ENCODE results near the gene TXNDC2. TPM values are rescaled to one million over a fixed set of nuclear protein-coding genes. Genes with fewer than 3 reads are reported as not detected.

TXNDC2 gene
- total and polyA plus RNA-seq, 9 of the 15 experiments (the other 6 are each of a cell fraction or from before 2014, with no cell fraction given), result 1.2 to 4.9 (median 2.3) TPM

- TF ChIP-seq ELK3 (CRISPR knock-in tag; IDR thresholded peaks at IDR 0.05), result no peak
- no peak for TF ChIP-seq ZNF354B (CRISPR knock-in tag; IDR thresholded peaks at IDR 0.05)
- TF ChIP-seq, protein P1, sequence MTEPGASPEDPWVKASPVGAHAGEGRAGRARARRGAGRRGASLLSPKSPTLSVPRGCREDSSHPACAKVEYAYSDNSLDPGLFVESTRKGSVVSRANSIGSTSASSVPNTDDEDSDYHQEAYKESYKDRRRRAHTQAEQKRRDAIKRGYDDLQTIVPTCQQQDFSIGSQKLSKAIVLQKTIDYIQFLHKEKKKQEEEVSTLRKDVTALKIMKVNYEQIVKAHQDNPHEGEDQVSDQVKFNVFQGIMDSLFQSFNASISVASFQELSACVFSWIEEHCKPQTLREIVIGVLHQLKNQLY (CRISPR knock-in tag; conservative IDR thresholded peaks at IDR 0.05), result no peak
- TF ChIP-seq ZC3H8 (IDR thresholded peaks at IDR 0.05), result no peak
- TF ChIP-seq BRD9 (IDR thresholded peaks at IDR 0.05; ENCODE audit: low read depth, partially characterized antibody), result no peak
- TF ChIP-seq, protein P2, sequence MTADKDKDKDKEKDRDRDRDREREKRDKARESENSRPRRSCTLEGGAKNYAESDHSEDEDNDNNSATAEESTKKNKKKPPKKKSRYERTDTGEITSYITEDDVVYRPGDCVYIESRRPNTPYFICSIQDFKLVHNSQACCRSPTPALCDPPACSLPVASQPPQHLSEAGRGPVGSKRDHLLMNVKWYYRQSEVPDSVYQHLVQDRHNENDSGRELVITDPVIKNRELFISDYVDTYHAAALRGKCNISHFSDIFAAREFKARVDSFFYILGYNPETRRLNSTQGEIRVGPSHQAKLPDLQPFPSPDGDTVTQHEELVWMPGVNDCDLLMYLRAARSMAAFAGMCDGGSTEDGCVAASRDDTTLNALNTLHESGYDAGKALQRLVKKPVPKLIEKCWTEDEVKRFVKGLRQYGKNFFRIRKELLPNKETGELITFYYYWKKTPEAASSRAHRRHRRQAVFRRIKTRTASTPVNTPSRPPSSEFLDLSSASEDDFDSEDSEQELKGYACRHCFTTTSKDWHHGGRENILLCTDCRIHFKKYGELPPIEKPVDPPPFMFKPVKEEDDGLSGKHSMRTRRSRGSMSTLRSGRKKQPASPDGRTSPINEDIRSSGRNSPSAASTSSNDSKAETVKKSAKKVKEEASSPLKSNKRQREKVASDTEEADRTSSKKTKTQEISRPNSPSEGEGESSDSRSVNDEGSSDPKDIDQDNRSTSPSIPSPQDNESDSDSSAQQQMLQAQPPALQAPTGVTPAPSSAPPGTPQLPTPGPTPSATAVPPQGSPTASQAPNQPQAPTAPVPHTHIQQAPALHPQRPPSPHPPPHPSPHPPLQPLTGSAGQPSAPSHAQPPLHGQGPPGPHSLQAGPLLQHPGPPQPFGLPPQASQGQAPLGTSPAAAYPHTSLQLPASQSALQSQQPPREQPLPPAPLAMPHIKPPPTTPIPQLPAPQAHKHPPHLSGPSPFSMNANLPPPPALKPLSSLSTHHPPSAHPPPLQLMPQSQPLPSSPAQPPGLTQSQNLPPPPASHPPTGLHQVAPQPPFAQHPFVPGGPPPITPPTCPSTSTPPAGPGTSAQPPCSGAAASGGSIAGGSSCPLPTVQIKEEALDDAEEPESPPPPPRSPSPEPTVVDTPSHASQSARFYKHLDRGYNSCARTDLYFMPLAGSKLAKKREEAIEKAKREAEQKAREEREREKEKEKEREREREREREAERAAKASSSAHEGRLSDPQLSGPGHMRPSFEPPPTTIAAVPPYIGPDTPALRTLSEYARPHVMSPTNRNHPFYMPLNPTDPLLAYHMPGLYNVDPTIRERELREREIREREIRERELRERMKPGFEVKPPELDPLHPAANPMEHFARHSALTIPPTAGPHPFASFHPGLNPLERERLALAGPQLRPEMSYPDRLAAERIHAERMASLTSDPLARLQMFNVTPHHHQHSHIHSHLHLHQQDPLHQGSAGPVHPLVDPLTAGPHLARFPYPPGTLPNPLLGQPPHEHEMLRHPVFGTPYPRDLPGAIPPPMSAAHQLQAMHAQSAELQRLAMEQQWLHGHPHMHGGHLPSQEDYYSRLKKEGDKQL (CRISPR knock-in tag; IDR thresholded peaks at IDR 0.05; ENCODE audit: borderline replicate concordance), result no peak
- no peak for TF ChIP-seq CHD2 (IDR thresholded peaks at IDR 0.05; ENCODE audit: low read depth, low read length)
- no peak for TF ChIP-seq ZNF347 (CRISPR knock-in tag; IDR thresholded peaks at IDR 0.05; ENCODE audit: low read depth)
- TF ChIP-seq NR4A1 (CRISPR knock-in tag; IDR thresholded peaks at IDR 0.05), result no peak
- TF ChIP-seq NR4A1 (tag; IDR thresholded peaks at IDR 0.05), result no peak
- TF ChIP-seq NBN (IDR thresholded peaks at IDR 0.05; ENCODE audit: low read depth), result no peak
- no peak for TF ChIP-seq FIP1L1 (IDR thresholded peaks at IDR 0.05; ENCODE audit: low read depth, low read length, poor library complexity, severe bottlenecking)
- TF ChIP-seq RBM15 (IDR thresholded peaks at IDR 0.05; ENCODE audit: insufficient read depth, low read length), result no peak
- TF ChIP-seq SRSF1 (IDR thresholded peaks at IDR 0.05; ENCODE audit: low read depth, low read length), result no peak
- 0 out of 2 replicates have a peak, but pooled peaks have one; percentile 29 for TF ChIP-seq PYGO2 (tag; IDR thresholded peaks at IDR 0.05)
- TF ChIP-seq ZNF165 (CRISPR knock-in tag; IDR thresholded peaks at IDR 0.05; ENCODE audit: borderline replicate concordance), result no peak
- TF ChIP-seq, protein P3, sequence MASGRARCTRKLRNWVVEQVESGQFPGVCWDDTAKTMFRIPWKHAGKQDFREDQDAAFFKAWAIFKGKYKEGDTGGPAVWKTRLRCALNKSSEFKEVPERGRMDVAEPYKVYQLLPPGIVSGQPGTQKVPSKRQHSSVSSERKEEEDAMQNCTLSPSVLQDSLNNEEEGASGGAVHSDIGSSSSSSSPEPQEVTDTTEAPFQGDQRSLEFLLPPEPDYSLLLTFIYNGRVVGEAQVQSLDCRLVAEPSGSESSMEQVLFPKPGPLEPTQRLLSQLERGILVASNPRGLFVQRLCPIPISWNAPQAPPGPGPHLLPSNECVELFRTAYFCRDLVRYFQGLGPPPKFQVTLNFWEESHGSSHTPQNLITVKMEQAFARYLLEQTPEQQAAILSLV (tag; IDR thresholded peaks at IDR 0.05), result no peak
- TF ChIP-seq, protein P4, sequence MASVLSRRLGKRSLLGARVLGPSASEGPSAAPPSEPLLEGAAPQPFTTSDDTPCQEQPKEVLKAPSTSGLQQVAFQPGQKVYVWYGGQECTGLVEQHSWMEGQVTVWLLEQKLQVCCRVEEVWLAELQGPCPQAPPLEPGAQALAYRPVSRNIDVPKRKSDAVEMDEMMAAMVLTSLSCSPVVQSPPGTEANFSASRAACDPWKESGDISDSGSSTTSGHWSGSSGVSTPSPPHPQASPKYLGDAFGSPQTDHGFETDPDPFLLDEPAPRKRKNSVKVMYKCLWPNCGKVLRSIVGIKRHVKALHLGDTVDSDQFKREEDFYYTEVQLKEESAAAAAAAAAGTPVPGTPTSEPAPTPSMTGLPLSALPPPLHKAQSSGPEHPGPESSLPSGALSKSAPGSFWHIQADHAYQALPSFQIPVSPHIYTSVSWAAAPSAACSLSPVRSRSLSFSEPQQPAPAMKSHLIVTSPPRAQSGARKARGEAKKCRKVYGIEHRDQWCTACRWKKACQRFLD (CRISPR knock-in tag; IDR thresholded peaks at IDR 0.05), result no peak
These were observed 29.7 kb downstream of the TXNDC2 start (continued) for GRCh38 chr18:9915291-9916076.

Measured in K562 (cell line).